Limb (tissue), 2 donors: Measurements from ENCODE around the gene STH.

ENCODE experiments used
- DNase-seq, 2 donors: peaks; one replicate each; pipeline ENCODE4 v3.0.0-alpha.2; 2016; ENCODE audit errors: extremely low spot score in 2 of 2

The STH gene

DNA sequence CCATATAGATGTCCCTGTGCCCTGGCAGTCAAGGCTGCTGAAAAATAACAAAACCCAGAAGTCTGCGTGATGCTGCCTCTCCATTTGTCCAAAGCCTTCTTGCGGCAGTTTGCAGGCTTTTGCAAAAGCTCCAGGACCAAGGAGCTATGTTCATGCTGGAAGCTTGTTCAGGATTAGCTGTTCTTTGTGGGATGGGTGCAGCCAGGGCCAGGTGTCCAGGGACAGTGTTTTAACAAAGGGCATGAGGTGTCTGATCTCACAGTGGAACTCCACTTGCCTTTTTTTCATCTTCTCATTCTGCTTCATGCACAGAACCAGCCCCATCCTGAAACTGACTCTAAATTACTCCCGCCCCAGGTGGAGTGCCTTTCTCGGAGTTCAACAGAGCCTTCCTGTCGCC is 31.7 kb upstream of the STH start:
- no peak for DNase-seq

DNA sequence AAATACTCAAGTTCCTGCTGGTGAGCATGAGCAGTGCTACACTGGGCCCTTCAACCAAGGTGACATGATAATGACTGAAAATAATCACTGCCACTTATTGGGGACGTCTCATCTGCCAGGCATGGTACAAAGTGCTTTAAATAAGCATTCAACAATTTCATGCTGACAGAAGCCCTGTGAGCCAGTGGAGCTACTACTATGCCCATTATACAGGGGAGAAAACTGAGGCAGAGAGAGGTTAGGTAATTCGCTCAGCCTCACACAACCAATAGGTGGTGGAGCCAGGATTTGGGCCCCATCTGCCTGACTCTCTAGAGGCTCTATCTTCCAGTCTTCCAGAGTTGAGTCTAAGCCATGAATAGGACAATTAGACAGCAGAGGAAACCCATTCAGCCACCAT is 30.3 kb upstream of the STH start:
- no peak for DNase-seq

- DNase-seq = no peak
Observed at GRCh38 chr17:45969726-45970125, 29.3 kb upstream of the STH start.

DNA sequence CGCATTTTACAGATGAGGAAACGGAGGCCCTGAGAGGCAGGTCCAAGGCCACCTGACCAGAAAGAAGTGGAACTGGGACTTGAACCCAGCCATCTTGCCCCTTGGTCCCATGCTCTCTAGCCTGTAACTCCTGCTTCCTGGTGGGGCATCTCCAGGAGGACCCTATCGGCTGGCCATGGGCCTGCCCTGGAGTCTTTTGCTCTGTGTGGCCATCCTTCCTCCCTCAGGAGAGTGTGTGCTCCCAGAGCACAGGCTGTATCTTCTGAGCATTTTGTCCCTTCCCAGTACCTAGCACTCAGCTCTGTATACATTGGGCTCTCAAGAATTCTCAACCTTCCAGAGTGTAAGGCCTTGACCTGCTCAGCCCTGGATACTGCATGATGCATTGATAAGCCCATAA is 28.4 kb upstream of the STH start:
- no peak for DNase-seq

DNA sequence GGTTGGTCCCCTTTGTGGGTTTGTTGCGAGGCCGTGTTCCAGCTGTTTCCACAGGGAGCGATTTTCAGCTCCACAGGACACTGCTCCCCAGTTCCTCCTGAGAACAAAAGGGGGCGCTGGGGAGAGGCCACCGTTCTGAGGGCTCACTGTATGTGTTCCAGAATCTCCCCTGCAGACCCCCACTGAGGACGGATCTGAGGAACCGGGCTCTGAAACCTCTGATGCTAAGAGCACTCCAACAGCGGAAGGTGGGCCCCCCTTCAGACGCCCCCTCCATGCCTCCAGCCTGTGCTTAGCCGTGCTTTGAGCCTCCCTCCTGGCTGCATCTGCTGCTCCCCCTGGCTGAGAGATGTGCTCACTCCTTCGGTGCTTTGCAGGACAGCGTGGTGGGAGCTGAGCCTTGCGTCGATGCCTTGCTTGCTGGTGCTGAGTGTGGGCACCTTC is 27.3 kb upstream of the STH start:
- DNase-seq = no peak

- DNase-seq = no peak
Observed at GRCh38 chr17:45972531-45972930, 26.5 kb upstream of the STH start.

DNA sequence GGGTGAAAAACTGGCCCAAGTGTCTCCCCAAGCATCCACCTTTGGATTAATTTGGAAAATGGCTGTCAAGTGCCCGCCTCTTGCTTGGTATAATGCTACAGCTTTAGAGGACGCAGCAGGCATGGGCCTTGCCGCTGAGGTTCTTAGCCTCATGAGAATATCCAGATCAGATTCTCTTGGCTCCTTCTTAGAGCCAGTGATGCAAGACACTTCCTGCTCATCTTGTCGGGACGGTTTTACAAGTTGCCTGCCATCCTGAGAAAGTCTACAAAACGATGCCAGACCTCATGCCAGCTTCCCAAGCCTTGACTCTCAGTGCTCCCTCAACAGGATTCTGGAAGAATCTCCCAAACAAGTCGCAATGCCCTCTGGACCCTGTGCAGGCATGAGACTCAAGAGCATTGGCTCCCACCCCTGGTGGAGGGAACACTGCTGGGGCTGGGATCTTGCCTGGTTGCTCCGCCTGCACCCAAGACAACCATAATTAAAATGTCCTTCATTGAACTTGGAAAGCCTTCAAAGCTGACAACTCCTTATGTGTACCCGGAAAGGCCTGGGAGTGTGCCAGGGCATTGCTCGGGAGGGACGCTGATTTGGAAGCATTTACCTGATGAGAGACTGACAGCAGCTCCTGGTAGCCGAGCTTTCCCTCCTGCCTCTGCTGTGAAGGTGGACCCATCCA is 25.8 kb upstream of the STH start:
- no peak for DNase-seq

DNA sequence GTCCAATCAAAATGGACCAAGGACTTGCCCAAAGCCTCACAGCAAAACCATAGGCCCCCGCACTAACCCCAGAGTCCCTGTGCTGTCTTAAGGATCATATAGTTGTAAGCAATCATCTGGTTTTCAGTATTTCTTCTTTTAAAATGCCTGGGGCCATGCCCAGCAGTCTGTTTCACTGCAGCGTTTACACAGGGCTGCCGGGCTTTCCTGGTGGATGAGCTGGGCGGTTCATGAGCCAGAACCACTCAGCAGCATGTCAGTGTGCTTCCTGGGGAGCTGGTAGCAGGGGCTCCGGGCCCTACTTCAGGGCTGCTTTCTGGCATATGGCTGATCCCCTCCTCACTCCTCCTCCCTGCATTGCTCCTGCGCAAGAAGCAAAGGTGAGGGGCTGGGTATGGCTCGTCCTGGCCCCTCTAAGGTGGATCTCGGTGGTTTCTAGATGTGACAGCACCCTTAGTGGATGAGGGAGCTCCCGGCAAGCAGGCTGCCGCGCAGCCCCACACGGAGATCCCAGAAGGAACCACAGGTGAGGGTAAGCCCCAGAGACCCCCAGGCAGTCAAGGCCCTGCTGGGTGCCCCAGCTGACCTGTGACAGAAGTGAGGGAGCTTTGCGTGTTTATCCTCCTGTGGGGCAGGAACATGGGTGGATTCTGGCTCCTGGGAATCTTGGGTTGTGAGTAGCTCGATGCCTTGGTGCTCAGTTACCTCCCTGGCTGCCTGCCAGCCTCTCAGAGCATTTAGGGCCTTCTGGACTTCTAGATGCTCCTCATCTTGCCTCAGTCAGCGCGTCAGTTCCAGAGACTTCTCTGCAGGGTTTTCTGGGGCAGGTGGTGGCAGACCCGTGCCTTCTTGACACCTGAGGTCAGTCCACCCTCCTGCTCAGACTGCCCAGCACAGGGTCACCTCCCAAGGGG is 24.8 kb upstream of the STH start:
- no peak for DNase-seq

DNA sequence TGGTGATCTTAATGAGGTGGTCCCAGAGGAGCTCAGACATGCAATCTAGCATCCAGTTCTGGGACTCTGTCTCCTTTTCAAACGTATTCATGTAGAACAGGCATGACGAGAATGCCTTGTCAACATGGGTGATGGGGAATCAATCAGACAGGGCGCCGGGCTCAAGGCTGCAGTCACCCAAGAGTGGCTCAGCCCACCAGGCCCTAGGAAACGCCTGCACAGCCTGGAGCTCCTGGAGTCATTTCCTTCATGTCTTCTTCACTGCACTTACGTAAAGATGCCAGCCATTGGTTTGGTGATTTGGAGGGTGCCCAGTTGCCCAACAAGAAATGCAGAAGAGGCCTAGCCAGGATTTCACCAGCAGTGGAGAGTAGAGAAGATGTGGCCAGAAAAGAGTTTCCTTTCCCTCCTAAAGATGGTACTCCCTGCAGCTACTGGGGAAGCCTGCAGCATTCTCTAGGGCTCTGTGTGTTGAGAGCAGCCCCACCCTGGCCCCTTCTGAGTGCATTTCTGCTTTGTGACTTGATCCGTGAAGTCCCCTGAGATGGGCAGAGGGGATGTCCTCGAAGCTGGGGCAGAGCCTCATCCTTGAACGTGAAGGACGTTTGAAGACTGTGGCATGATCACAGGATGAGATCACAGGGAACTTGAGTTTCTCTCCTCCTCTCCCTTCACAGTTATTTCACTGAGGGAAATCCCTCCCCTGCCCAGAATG is 24.0 kb upstream of the STH start:
- no peak for DNase-seq

DNA sequence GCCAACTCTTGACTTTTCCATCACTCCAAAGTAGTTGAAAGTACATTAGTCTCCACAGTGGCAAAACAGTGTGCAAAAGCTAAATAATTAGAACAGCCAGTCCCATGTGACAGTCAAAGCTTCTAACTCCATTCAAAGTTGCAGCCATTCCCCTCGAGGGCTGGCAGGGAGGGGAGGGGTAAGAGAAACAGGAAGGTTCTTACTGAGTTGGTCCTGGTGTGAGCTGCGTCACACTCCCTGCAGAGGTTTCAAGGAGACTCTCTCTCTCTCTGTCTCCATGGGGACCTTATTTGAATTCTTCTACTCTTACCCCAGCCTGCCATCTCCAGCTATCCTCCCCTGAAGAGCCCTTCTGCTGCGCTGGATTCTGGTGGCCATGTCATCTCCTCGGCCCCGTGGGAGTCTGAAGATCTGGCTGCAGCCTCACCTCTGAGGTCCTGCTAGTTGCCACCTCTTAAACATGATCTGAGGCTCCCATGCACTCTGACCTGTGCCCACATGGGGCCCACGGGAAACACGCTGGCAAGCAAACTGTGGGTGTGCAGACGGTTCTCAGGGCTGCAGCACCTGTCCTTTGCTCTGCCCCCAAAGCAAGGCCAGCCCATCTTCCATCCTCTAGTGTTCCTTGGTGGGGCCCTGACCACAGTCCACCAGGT is 23.3 kb upstream of the STH start:
- no peak for DNase-seq

DNA sequence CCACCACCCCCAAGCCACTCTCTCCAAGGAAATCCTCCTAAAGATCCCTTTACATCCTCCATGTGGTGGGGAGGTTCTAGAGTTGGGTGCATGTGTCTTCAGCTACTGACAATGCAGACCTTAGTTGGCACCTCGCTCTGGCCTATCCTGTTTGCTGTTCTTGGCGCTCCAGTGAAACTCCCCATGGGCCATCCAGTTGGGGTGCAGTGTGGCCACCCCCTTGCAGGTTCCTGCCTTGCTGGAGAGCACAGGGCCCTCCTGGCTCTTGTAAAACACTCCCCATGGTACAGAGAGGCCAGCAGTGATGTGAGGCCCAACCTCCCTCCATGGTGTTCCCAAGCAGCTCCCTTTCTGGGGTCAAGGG is 22.7 kb upstream of the STH start:
- no peak for DNase-seq

DNA sequence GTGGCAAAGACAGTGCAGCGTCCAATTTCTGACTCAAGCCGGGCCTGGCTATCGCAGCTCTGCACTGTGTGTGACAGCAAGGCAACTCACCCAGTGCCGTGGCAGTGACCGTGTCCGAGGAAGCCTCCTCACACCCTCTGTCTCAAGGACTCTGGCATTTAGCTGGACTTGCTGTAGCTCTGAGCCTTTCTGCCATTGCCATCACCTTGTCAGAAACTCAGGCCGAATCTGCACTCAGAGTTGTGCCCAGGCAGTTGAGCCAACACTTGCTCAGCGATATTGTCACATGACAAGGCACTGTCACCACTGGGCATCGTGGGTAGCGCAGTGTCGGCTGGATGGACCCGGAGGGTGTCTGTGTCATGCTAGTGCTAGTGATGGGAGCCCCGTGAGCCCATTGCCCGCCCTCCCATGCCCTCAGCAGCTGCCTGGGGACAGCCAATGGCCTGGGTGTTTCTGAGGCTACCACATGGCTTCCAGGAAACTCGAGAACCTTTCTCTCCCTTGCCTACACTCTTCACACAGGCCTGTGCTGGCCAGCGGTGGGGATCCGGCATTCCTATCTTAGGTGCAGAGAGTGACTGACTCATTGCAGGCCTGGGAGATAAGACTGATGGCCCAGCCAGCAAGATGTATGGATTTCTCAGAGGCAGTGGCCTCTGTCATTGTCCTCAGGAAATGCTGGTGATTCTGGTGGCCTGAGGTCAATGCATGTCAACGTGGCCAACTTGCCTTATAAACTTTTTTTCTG is 22.1 kb upstream of the STH start:
- DNase-seq = no peak

GRCh38 chr17:45977506-45977824 is 21.6 kb upstream of the STH start:
- no peak for DNase-seq

DNA sequence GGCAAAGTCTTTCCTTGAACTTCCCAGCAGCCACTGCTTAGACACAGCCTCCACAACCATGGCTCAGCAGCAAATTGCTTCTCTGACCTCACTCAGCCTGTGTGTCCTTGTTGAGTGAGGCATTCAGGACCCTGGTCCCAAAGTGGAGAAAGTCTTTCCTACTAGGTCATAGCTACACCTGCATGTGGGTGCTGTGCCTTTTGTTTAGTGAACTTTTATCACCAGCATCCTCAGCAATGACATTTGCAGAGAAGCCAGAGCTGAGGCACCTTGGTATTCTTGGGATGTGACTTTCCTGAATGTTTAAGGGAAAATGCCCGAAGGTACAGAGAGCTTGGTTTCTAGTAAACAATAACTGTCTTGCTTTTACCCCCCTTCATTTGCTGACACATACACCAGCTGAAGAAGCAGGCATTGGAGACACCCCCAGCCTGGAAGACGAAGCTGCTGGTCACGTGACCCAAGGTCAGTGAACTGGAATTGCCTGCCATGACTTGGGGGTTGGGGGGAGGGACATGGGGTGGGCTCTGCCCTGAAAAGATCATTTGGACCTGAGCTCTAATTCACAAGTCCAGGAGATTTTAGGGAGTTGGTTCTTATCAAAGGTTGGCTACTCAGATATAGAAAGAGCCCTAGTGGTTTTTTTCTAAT is 20.9 kb upstream of the STH start:
- DNase-seq = no peak

GRCh38 chr17:45979137-45979536 is 19.9 kb upstream of the STH start:
- no peak for DNase-seq

GRCh38 chr17:45980855-45981254 is 18.2 kb upstream of the STH start:
- no peak for DNase-seq

GRCh38 chr17:45981306-45981705 is 17.7 kb upstream of the STH start:
- DNase-seq = no peak

DNA sequence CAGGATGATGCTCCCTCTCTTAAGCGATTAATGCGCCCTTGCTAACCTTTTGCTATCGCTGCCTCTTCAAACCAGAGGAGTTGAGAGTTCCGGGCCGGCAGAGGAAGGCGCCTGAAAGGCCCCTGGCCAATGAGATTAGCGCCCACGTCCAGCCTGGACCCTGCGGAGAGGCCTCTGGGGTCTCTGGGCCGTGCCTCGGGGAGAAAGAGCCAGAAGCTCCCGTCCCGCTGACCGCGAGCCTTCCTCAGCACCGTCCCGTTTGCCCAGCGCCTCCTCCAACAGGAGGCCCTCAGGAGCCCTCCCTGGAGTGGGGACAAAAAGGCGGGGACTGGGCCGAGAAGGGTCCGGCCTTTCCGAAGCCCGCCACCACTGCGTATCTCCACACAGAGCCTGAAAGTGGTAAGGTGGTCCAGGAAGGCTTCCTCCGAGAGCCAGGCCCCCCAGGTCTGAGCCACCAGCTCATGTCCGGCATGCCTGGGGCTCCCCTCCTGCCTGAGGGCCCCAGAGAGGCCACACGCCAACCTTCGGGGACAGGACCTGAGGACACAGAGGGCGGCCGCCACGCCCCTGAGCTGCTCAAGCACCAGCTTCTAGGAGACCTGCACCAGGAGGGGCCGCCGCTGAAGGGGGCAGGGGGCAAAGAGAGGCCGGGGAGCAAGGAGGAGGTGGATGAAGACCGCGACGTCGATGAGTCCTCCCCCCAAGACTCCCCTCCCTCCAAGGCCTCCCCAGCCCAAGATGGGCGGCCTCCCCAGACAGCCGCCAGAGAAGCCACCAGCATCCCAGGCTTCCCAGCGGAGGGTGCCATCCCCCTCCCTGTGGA is 16.0 kb upstream of the STH start:
- DNase-seq = no peak

- no peak for DNase-seq
Observed at GRCh38 chr17:45983614-45984310, 15.3 kb upstream of the STH start.
